Spinal cord (tissue), 10 donors: ENCODE results near the gene TOMM7. TPM values are rescaled to one million over a fixed set of nuclear protein-coding genes. Genes with fewer than 3 reads are reported as not detected.
"Not testable (repeated sequence)": the region's sequence is repeated elsewhere in the genome, so short reads cannot be mapped to it uniquely, and the experiment has no call there.

Source experiments
- DNase-seq, 6 donors: peaks; one replicate each; pipeline versions ENCODE4 v3.0.0 to v3.0.0-alpha.2; 2013 to 2015; ENCODE audit warnings: low spot score in 6 of 6, low read depth in 4 of 6
- H3K27ac ChIP-seq: one replicate; pipeline ENCODE4 v1.5.1; 2013; ENCODE audit warnings: low read depth, low read length, control low read depth
- H3K27me3 ChIP-seq: one replicate; pipeline ENCODE4 v1.6.1; 2013; ENCODE audit warnings: low read length; ENCODE audit not compliant: control insufficient read depth, insufficient read depth
- H3K36me3 ChIP-seq: one replicate; pipeline ENCODE4 v1.6.1; 2013; ENCODE audit warnings: low read length; ENCODE audit not compliant: control insufficient read depth, insufficient read depth
- H3K4me1 ChIP-seq: one replicate; pipeline ENCODE4 v1.6.1; 2013; ENCODE audit warnings: low read length; ENCODE audit not compliant: control insufficient read depth, insufficient read depth
- H3K4me3 ChIP-seq: one replicate; pipeline ENCODE4 v1.5.1; 2013; ENCODE audit warnings: low read depth, low read length, control low read depth
- H3K9me3 ChIP-seq: one replicate; pipeline ENCODE4 v1.6.1; 2013; ENCODE audit warnings: low read length; ENCODE audit not compliant: control insufficient read depth, insufficient read depth
- WGBS: methylation state at CpG from one replicate; pipeline ENCODE4 v1.1.5; 2013; ENCODE audit warnings: missing lambda C conversion rate; ENCODE audit not compliant: insufficient coverage; 5-methylcytosine and 5-hydroxymethylcytosine counted together
- polyA plus RNA-seq, 2 donors: library from polyadenylated mRNA; unstranded; fragments of 120-200 nt; gene quantifications; one replicate each; pipeline ENCODE4 v1.2.1, GENCODE V29; 2013; ENCODE audit not compliant: insufficient read length in 2 of 2
- total RNA-seq, 2 donors: library from RNA; depleted of rRNA in 1 of 2; stranded (reverse); fragments of 120-200 nt in 1 of 2; fragments of >200 nt in 1 of 2; gene quantifications; one replicate each; pipeline versions ENCODE4 v1.2.3 to v1.2.4, GENCODE V29; 2013 to 2014
- donor health status: healthy.

The TOMM7 gene
- total and polyA plus RNA-seq, 4 donors, result 110 to 539 (median 462) TPM

DNA sequence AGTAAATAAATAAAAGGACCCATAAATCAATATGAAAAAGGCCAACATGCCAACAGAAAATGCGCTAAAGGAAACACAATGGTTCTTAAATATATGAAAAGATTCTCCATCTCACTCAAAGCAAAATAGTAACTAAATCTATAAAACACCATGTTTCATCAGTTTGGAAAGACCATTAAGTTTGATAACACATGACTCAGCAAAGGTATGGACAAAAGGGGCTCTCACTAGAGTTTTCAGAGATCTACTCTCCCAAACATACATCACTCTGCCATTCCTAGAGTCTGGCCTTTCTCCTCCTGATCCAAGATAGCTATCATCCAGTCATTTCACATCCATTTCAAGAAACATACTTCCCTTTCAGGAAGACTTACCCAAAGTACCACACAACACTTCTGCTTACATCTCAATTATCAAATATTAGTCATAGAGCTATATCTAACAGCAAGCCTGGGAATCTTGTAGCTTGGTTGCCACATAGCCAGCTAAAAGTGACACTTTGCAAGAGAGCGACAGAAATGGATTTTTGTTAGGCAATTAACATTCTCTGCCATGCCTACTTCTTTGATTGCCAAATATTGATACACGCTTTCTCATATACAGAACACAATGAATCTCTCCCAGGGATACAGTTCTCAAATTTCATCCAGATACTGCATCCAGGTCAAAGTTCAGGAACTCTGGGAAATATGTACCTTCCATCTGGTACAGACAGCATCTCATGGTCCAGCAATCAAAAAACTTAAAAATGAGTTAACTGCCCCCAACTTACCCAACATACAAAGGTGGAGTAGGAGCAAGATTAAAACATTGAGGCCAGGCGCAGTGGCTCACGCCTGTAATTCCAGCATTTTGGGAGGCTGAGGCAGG lies 28.8 kb downstream of the TOMM7 start:
- no peak overlapping the region for H3K4me3 ChIP-seq
- no peaks in the 10 kb centered on the region for H3K9me3 ChIP-seq
- no peaks in the 10 kb centered on the region for H3K36me3 ChIP-seq
- no peaks in the 10 kb centered on the region for H3K27me3 ChIP-seq
- WGBS, result 100% methylated on average over 3 of the region's 5 CpGs
- H3K4me1 ChIP-seq, result no peaks in the 10 kb centered on the region
- DNase-seq, result no peak
- no peak overlapping the region for H3K27ac ChIP-seq

DNA sequence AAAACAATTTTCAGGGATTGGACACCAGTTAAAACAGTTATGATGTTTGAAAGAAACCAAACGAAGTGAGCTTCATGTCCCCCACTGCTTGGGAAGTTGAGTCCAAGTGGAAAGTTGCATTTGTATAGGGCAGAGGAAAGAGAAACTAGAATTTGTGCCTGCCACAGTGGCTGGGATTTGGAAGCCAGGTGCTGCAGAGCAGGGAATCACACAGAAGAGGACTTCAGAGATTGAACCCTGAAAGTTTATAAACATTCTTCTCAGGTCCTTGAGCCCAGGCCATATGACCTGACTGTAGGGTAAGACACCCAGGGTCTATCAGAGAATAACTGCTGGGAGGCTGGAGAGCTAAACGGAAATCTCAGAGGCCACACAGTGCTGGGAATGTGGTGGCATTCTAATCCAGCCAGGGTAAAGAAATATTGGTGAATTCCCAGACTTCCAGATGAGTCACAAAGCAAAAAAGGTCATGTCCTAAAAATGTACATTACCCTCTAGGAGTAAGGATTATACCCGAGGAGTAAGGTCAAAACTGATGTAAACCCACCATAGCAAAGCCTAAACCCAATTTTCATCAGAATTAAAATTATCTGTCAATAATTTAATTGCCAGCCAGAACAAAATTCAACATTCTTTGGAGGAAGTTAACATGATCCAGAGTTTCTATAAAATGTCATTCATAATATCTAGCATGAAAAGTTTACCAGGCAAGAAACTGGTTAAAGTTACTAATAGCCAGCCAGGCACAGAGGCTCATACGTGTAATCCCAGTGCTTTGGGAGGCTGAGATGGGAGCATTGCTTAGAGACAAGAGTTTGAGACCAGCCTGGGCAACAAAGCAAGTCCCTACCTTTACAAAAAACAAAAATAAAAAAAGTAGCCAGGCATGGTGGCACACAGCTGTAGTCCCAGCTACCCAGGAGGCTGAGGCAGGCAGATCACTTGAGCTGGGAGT lies 31.2 kb downstream of the TOMM7 start:
- Histone ChIP-seq H3K27me3 (no peaks in the 10 kb centered on the region), H3K27ac (no peak overlapping the region), H3K4me3 (no peak overlapping the region), H3K4me1 (no peaks in the 10 kb centered on the region), H3K9me3 (no peaks in the 10 kb centered on the region), H3K36me3 (no peaks in the 10 kb centered on the region)
- no peak for DNase-seq
- WGBS, result 77% methylated on average over 3 of the region's 4 CpGs

DNA sequence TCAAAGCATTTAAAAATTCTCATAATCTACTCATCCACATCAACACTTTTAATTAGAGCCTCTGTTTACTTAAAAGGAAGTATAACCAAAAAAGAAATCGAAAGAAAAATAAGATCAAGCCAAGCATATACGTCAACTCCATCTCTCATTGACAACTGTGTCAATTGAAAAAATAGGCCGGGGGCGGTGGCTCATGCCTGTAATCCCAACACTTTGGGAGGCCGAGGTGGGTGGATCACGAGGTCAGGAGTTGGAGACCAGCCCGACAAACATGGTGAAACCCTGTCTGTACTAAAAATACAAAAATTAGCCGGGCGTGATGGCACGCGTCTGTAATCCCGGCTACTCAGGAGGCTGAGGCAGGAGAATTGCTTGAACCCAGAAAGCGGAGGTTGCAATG lies 32.0 kb downstream of the TOMM7 start:
- not testable (repeated sequence) for H3K27ac ChIP-seq, H3K36me3 ChIP-seq, H3K4me1 ChIP-seq, DNase-seq, H3K4me3 ChIP-seq, H3K9me3 ChIP-seq, H3K27me3 ChIP-seq
- 70% methylated on average over 2 of the region's 13 CpGs for WGBS

DNA sequence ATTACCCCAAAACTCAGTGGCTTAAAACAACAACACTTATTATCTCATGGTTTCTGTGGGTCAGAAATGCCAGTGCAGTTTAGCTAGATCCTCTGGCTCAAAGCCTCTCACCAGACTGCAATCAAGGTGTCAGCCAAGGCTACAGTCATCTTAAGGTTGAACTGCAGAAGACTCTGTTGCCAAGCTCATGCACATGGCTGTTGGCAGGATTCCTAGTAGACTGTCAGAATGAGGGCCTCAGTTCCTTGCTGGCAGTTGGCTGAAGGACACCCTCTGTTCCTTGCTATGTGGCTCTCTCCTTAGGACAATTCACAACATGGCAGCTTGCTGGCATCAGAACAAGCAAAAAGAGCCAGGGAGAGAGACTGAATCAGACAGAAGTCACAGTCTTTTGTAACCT lies 34.7 kb downstream of the TOMM7 start:
- H3K9me3 ChIP-seq, result no peaks in the 10 kb centered on the region
- no peak overlapping the region for H3K27ac ChIP-seq
- no peaks in the 10 kb centered on the region for H3K4me1 ChIP-seq
- no peaks in the 10 kb centered on the region for H3K36me3 ChIP-seq
- H3K27me3 ChIP-seq, result no peaks in the 10 kb centered on the region
- DNase-seq, result peak; percentile 1 to 91 (median 18)
- no peak overlapping the region for H3K4me3 ChIP-seq

DNA sequence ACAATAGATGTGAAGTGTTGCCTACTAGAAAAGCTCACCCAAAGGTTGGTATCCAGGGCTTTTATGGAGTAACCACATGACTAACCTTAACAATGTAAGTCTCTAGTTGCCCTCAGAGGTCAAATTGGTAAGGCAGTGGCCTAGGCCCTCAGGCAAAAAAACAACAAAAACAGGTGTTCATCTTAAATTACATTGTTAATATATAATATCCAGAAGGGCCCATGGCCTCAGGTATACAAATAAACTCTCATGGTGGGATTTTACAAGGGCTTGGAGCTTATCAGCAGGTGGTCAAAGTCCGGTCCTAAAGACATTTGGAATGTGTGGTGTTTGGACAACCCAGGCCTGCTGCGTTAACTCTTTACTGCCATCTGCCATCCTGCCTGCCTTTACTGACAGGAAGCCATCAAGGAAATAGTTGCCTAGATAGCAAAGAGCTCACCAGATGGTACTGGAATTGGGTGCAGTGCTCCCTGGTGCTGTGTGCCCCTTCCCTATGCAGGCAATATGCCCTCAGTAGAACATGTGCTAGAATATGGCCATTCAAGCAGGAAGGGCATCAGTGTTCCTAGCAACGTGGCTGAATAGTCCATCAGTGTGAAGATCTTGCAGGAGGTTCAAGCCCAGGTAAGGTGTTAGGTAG lies 36.2 kb downstream of the TOMM7 start:
- Histone ChIP-seq H3K27ac (no peak overlapping the region), H3K27me3 (no peaks in the 10 kb centered on the region), H3K4me1 (no peaks in the 10 kb centered on the region), H3K4me3 (no peak overlapping the region), H3K9me3 (no peaks in the 10 kb centered on the region), H3K36me3 (no peaks in the 10 kb centered on the region)
- DNase-seq, result no peak
- 100% methylated on average over 1 of the region's 3 CpGs for WGBS

DNA sequence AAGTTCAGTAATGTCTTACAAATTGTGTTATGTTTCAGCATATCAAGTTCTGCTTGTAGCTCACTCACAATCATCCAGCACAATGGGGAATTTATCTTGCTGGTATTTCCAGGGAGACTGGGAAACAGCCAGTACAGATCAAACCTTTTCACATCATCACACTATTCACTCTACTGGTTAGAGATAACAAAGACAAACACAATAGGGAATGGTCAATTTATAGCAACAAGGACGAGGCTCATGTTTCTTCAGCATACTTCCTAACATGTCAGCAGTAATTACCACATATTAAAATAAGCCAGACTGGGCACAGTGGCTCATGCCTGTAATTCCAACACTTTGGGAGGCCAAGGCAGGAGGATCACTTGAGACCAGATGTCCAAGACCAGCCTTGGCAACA lies 38.3 kb downstream of the TOMM7 start:
- 13% methylated on average over 1 of the region's 1 CpG for WGBS
- no peak for DNase-seq
- Histone ChIP-seq H3K36me3 (no peaks in the 10 kb centered on the region), H3K27ac (no peak overlapping the region), H3K4me1 (no peaks in the 10 kb centered on the region), H3K9me3 (no peaks in the 10 kb centered on the region), H3K4me3 (no peak overlapping the region), H3K27me3 (no peaks in the 10 kb centered on the region)

DNA sequence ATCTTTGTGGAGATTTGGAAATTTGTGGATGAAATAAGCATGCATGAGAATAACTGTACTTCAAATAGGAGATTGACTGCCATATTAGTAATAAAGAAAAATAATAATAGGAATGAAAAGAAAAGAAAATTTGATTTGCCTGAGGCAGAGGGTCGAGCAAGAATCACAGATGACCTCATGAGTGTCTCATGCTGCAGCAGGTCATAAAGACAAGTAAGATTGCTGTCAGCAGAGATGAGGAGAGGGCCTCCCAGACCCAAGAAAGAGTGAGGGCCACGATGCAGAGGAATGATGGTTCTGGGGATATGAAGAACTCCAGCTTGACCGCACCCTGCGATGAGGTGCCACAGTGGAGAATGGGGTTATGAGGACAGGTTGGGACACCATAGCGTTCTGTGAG lies 39.2 kb downstream of the TOMM7 start:
- Histone ChIP-seq H3K27ac (no peak overlapping the region), H3K4me1 (no peaks in the 10 kb centered on the region), H3K9me3 (no peaks in the 10 kb centered on the region), H3K36me3 (no peaks in the 10 kb centered on the region), H3K27me3 (no peaks in the 10 kb centered on the region), H3K4me3 (no peak overlapping the region)
- DNase-seq, result no peak
- 90% methylated on average over 5 of the region's 5 CpGs for WGBS

DNA sequence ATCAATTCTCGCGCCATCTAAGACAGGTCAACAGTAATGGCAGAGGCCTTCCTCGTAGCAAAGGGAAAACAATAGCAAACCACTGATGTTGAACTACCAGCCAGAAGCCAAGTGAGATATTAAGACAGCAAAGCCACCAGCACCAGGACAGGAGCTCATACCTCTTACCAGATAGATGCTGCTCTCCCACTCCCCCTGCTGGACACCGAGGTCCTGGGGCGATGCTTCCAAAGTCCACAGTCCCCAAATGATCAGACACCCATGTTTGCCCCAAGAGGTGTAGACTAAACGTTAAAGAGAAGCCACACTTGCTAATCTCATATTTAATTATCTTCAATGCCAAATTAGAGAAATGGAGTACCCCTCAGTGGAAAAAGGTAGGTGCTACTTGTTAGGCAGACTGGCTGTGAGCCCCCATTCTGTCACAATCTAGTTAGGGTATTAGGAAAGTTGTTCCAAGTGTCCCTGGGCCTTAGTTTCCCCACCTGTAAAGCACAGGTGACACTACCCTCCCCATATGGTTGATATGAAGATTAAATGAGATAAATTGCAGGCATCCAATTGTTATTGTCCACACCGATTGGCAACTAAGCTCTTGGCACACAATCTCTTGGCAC lies 39.9 kb downstream of the TOMM7 start:
- Histone ChIP-seq H3K27ac (no peak overlapping the region), H3K4me1 (no peaks in the 10 kb centered on the region), H3K4me3 (no peak overlapping the region), H3K36me3 (no peaks in the 10 kb centered on the region), H3K9me3 (no peaks in the 10 kb centered on the region), H3K27me3 (no peaks in the 10 kb centered on the region)
- peak in 1 of 6 donors; percentile 18 for DNase-seq
- WGBS, result 96% methylated on average over 3 of the region's 7 CpGs

DNA sequence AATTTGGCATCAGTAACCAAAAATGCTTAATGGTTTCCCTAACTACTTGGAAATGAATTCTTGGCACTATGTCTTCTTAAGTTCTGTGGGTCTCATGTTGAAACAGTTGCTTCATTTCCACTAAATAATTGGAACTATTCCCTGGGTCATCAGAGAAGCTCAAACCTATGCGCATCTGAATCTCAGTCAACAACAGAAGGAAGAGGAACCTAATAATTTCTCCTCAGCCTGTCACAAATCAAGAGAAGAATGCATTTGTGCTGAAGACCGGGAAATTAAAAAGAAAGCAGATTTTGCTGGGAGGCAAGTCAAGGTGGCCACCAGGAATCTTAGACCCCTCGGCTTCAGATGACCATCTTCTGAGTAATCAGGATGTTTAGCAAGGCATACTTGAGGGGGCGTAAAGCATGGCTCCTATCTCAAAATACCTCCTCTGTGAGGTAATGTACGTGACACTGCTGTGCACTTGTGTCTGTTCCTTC lies 41.4 kb downstream of the TOMM7 start:
- no peaks in the 10 kb centered on the region for H3K4me1 ChIP-seq
- 81% methylated on average over 4 of the region's 5 CpGs for WGBS
- DNase-seq, result peak in 1 of 6 donors; percentile 11
- H3K27me3 ChIP-seq, result no peaks in the 10 kb centered on the region
- H3K27ac ChIP-seq, result no peak overlapping the region
- H3K36me3 ChIP-seq, result no peaks in the 10 kb centered on the region
- no peaks in the 10 kb centered on the region for H3K9me3 ChIP-seq
- no peak overlapping the region for H3K4me3 ChIP-seq
